HG03095 (cell line): ENCODE measurements around the gene PPP1CC.
"Not testable (repeated sequence)": the region's sequence is repeated elsewhere in the genome, so short reads cannot be mapped to it uniquely, and the experiment has no call there.

Experiments used
- ATAC-seq: cut with Tn5 transposase; IDR thresholded peaks from one replicate; pipeline ENCODE4 v1.9.1; 2021; ENCODE audit warnings: moderate library complexity; ENCODE audit not compliant: unreplicated experiment

PPP1CC gene

DNA sequence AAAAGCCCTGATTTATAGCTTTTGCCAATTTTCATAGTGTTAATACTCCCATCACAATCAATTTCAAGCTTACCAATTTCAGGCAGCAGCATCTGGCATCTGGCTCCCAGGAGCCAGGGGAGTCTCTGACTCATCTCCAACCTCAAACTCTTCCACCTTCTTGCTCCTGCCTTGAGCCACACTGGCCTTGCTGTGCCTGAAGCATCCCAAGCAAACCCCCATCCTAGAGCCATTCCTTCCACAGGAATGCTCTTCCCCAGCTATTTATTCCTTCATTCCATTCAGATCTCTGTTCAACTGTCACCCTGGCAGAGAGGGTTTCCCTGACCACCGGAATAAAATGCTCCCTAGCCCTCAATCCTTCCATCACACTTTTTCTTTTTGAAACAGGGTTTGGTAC, 13.9 kb upstream of the PPP1CC start:
- no peak for ATAC-seq

DNA sequence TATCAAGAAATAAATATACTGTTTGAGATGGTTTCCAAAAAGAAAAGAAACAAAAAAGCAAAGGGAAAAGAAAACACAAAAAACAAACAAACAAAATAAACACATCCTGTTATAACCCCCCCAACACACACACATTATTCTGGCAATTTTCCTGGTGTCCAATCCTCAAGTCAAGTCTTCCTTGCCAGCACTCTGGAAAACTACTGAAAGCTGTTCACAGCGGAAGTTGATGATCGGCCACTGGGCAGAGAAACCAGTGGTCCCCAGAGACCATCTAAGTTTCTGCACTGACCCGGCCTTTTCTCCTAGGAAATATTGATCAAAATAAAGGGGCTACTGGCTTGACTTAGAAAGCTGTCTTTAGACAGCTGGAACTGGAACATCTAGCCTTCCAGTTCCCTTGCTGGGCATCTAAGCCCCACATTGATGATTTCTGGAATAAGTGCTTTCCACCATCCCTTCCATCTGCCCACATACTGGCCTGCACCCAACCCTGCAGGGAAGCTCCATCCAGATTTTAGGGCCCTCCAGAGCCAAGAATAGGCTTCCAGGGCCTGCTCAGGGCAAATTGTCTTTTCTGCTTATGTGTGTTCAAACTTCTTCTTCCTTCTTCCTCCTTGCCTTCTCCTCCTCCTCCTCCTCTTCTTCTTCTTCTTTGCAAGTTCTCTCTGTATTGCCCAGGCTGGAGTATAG, 11.6 kb upstream of the PPP1CC start:
- ATAC-seq = no peak

GRCh38 chr12:110750784-110751461, 8.2 kb upstream of the PPP1CC start:
- no peak for ATAC-seq

GRCh38 chr12:110746550-110746949, 3.9 kb upstream of the PPP1CC start:
- ATAC-seq = no peak

DNA sequence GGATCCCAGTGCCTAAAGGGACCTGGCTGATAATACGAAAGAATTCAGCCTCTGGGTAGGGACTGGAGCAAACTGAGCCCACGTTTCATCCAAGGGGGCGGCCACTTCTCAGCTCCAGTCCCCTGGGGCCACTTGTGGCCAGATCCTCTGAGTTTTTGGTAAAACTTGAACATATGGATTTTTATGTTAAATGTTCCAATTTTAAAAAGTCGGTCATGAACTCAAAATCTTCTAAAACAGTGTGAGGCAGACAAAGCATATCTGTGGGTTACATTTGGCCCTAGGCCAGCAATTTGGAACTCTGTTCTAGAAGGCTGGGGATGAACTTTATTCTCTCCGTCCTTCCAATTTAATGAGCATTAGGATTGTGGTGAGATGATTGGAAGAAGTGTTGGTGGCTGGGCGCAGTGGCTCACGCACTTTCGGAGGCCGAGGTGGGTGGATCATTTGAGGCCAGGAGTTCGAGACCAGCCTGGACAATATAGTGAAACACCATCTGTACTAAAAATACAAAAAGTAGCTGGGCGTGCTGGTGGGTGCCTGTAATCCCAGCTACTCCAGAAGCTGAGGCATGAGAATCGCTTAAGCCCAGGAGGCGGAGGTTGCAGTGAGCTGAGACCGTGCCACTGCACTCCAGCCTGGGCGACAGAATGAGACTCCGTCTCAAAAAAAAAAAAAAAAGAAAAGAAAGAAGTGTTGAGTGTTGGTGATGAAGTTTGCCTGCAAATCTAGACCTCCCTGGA, 3.0 kb upstream of the PPP1CC start:
- no peak for ATAC-seq

GRCh38 chr12:110744601-110745264, 2.0 kb upstream of the PPP1CC start:
- ATAC-seq = no peak

DNA sequence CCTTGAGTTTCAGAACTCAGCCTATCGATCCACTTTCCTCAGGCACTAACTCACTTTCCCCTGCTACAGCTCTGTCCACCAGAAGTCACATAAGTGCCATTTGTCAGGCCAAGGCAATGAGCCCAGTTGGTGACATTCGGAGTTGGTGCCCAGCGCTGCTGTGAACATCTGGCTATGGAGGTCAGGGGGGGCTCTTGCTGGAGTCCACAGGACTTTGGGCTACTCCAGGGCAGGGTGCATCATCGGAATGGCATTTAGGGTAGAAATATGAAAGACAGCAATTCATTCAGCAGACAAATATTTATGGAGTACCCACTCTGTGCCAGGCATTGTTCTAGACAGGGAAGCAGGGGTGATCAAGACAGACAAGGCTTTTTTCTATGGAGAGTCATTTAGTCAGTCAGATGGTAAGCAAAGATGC, 1.5 kb upstream of the PPP1CC start:
- ATAC-seq = no peak

DNA sequence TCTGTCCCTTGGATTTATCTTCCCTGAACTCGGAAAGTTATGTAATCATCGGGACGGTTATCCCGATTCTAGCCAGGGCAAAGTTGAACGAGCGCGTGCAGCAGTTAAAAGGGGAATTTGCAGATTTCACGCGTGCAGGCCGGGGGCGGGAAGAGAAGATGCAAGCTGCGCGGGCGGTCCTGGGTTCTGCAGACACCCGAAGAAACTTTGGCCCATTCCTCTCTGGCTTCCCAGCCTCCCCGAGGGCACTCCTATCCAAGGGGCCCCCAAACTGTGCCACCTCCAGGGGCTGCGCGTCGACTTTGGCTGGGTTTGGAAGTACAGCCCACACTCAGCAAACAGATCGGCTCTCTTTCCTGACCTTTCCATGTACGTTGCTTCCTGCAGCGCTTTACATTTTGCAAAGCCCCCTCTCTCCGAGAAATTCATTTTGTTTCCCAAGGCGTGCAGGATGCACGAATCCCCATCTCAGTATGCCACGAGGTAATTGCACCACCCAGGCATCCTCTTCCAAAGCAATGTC, 941 bp upstream of the PPP1CC start:
- no peak for ATAC-seq

DNA sequence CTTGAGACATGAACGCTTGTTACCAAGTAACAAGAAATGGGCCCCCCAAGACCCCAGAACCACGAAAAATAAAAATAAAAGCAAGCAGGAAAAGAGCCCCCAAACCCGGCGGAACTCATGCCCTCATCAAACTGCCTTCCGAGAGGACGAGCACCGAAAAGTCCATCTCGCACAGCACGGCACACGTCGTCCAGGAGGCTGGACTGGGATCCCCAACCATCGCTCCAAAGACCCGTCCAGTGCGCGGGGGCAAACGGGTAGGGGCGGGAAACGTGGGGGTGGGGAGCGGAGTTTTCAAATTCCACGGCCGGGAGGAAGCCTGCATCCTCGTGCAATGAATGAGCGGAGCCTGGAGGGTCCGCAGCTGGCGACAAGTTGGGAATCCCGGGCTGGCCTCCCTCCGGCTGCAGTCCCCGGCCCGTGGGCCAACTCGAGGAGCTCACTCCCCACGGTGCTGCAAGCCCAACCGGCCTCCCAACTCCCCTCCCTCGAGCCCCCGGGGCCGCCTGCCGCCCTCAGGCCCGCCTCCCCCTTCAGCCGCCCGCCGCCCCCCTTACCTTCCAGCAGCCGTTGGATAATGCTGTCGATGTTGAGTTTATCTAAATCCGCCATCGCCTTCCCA, 484 bp downstream of the PPP1CC start:
- peak; percentile 11 for ATAC-seq

DNA sequence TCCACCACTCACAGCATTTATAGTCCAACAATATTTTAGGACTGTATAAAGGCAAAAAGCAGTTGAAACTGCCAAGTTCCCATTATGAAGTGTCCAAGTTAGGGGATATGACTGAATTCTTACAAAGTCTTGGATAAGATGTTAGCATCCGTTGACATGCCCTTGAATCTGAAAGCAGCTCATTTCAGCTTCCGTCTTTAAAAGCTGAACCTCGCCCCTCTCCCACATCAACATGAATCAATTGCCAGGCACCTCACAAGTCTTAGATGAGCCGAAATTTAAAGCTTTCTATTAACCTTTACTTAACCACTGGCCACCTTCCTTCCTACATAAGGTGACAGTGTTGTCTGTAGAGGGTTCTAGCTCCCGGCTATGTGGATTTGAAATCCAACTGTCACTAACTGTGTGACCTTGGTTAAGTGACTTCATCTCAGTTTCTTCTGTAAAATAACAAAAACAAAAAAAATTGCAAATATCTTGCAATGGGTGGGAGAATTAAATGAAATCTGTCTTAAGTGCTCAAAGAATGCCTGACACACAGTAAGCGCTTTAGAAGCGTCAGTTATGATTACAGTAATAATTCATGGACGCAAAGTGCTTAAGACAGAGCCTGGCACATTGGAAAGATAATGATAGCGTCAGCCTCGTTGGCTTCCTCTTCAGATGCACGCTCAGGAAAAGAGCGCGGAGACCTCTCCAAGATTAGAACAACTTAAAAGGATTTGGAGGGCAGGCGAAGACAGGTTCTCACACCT, 1.2 kb downstream of the PPP1CC start:
- no peak for ATAC-seq

- no peak for ATAC-seq
Measured at GRCh38 chr12:110739894-110740293, 2.8 kb downstream of the PPP1CC start.

DNA sequence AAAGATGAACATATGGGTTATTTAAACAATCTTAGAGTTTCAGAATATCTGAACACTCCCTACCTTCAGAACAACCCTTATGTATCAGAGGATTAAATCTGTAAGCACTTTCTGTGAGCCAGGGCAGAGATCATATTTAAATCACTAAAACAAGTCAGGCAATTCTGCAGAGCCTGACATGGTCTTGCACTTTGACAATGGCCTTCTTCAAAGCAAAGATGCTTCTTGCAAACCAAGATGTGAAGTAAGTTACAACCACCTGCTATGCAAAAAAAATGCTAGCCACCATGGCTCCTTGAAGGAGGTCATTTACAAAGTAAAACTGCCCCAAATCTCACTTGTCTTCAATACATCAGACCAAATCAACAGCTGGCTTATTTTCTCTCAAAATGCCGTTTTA, 3.2 kb downstream of the PPP1CC start:
- no peak for ATAC-seq

DNA sequence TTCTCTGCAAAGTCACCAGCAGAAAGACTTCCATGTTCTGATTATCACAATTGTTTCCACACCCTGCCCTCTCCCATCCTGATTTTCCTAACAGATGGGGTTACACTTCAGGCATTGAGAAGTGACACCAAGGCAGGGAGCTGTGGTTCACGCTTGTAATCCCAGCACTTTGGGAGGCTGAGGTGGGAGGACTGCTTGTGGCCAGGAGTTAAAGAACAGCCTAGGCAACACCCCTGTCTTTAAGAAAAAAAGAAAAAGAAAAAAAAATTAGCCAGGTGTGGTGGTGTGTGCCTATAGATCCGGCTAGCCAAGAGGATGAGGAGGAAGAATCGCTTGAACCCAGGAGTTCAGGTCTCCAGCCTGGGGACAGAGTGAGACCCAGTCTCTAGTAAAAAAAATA, 5.2 kb downstream of the PPP1CC start:
- no peak for ATAC-seq

DNA sequence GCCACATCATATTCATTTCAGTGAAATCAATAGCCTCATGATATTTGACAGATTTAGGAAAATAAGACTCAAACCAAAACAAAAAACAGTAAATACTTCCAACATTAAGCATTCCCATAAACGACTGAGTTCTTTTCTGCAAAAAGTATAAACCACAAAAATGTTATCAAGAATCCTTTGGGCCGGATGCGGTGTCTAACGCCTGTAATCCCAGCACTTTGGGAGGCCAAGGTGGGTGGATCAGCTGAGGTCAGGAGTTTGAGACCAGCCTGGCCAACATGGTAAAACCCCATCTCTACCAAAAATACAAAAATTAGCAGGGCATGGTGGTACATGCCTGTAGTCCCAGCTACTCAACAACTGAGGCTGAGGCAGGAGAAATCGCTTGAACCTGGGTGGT, 5.7 kb downstream of the PPP1CC start:
- ATAC-seq = not testable (repeated sequence)

GRCh38 chr12:110733900-110734299, 8.8 kb downstream of the PPP1CC start:
- ATAC-seq = no peak

GRCh38 chr12:110733089-110733715, 9.5 kb downstream of the PPP1CC start:
- ATAC-seq = no peak

GRCh38 chr12:110732572-110732971, 10.1 kb downstream of the PPP1CC start:
- ATAC-seq = no peak

- no peak for ATAC-seq
Measured at GRCh38 chr12:110731479-110731878, 11.2 kb downstream of the PPP1CC start.

DNA sequence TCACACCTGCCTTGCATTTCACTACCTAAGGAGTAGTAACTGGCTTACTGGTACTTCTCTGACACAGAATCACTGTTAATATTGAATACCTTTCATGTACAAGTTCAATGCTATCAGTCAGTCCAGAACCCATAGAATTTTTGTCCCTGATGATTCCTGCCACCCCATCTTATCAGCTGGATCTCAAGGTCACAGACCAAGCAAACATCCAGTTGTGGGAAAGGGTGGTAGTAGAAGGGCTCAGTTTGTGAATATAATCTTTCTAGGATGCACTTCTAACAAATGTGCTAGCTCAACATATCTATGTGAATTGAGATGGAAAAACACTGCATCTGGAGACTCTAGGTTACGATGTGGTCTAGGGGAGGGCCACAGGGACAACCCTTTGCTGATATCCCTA, 14.1 kb downstream of the PPP1CC start:
- ATAC-seq = no peak
